Tibial nerve (tissue), 4 donors: ENCODE results near the gene VTN. TPM values are rescaled to one million over a fixed set of nuclear protein-coding genes. Genes with fewer than 3 reads are reported as not detected.

Experiments used
- DNase-seq, 2 donors: peaks; one replicate each; pipeline ENCODE4 v3.0.0-alpha.2; 2019; ENCODE audit warnings: low spot score in 2 of 2
- H3K27ac ChIP-seq, 4 donors: fragments of 200-600 bp; sonication (generic) in 3 of 4; one replicate each; pipeline ENCODE4 v1.5.1; 2017 to 2019; ENCODE audit warnings: mild to moderate bottlenecking in 1 of 4
- H3K27me3 ChIP-seq, 2 donors: fragments of 200-600 bp; sonication (generic) in 1 of 2; one replicate each; pipeline versions ENCODE4 v1.5.1 to v1.6.0; 2017 to 2019
- H3K36me3 ChIP-seq, 3 donors: fragments of 200-600 bp; sonication (generic); one replicate each; pipeline ENCODE4 v1.5.1; 2018 to 2019
- H3K4me1 ChIP-seq, 4 donors: fragments of 200-600 bp; sonication (generic) in 3 of 4; one replicate each; pipeline ENCODE4 v1.5.1; 2017 to 2019
- H3K4me3 ChIP-seq, 4 donors: fragments of 200-600 bp; sonication (generic) in 3 of 4; one replicate each; pipeline ENCODE4 v1.5.1; 2017 to 2019; ENCODE audit warnings: mild to moderate bottlenecking in 1 of 4, moderate library complexity in 1 of 4
- H3K9me3 ChIP-seq, 4 donors: fragments of 200-600 bp; sonication (generic) in 3 of 4; one replicate each; pipeline ENCODE4 v1.5.1; 2017 to 2019
- CTCF ChIP-seq, 5 experiments: fragments of 200-600 bp in 3 of 5; fragments of 450-650 bp in 2 of 5; sonication (generic) in 3 of 5; IDR thresholded peaks; one replicate each; pipeline ENCODE4 v1.5.1; 2016 to 2019; ENCODE audit warnings: antibody characterized with exemption in 5 of 5, mild to moderate bottlenecking in 3 of 5, moderate library complexity in 2 of 5
- EP300 ChIP-seq, 2 donors: sonication (generic); formaldehyde crosslinking; IDR thresholded peaks; one replicate each; pipeline ENCODE4 v1.6.1; 2017; ENCODE audit warnings: antibody characterized with exemption in 2 of 2, mild to moderate bottlenecking in 1 of 2
- POLR2A ChIP-seq, 2 donors: fragments of 450-650 bp; IDR thresholded peaks; one replicate each; pipeline ENCODE4 v1.6.1; 2017; ENCODE audit warnings: antibody characterized with exemption in 2 of 2, mild to moderate bottlenecking in 2 of 2, moderate library complexity in 2 of 2
- WGBS, 2 donors: methylation state at CpG; one replicate each; pipeline ENCODE4 v1.1.5; 2018; 5-methylcytosine and 5-hydroxymethylcytosine counted together
- total RNA-seq, 4 donors: library from RNA; depleted of rRNA; stranded (reverse); fragments of >200 nt; gene quantifications; one replicate each; pipeline ENCODE4 v1.1.0, GENCODE V29; 2016

VTN gene
- total RNA-seq, 4 donors from 2014 or later: 0.90 to 22.7 (median 1.8) TPM

GRCh38 chr17:28370744-28371103 is 617 bp upstream of the VTN start:
- Histone ChIP-seq H3K27ac (peak overlapping the region; percentile 22 to 73 (median 70)), H3K4me1 (peaks cover 0 to 36% (median 17%) of the 10 kb centered on the region in 4 donors), H3K27me3 (no peaks in the 10 kb centered on the region), H3K36me3 (peaks cover 0 to 24% (median 0%) of the 10 kb centered on the region in 3 donors), H3K9me3 (no peaks in the 10 kb centered on the region), H3K4me3 (peak overlapping the region in 1 of 4 donors; percentile 69)
- no peak for TF ChIP-seq EP300 (IDR thresholded peaks at IDR 0.05)
- TF ChIP-seq POLR2A (IDR thresholded peaks at IDR 0.05): no peak
- no peak for TF ChIP-seq CTCF (IDR thresholded peaks at IDR 0.05)
- WGBS, 2 donors: 71 to 82% methylated on average over 1 of the region's 1 CpG
- DNase-seq: no peak

- no peak for TF ChIP-seq POLR2A (IDR thresholded peaks at IDR 0.05)
- TF ChIP-seq CTCF (IDR thresholded peaks at IDR 0.05): no peak
- no peak for TF ChIP-seq EP300 (IDR thresholded peaks at IDR 0.05)
- no peak for DNase-seq
- no peak overlapping the region for H3K4me3 ChIP-seq
- 74 to 80% methylated on average over 7 to 10 of the region's 10 CpGs for WGBS, 2 donors
- H3K9me3 ChIP-seq: no peaks in the 10 kb centered on the region
- H3K27ac ChIP-seq: peak overlapping the region in 1 of 4 donors; percentile 73
- H3K36me3 ChIP-seq: peaks cover 0 to 35% (median 0%) of the 10 kb centered on the region in 3 donors
- H3K4me1 ChIP-seq: peaks cover 0 to 36% (median 17%) of the 10 kb centered on the region in 4 donors
- no peaks in the 10 kb centered on the region for H3K27me3 ChIP-seq
These were observed 448 bp downstream of the VTN start for GRCh38 chr17:28369684-28370034.

- peaks cover 0 to 36% (median 17%) of the 10 kb centered on the region in 4 donors for H3K4me1 ChIP-seq
- H3K9me3 ChIP-seq: no peaks in the 10 kb centered on the region
- no peak for DNase-seq
- TF ChIP-seq CTCF (IDR thresholded peaks at IDR 0.05) (no peak), EP300 (IDR thresholded peaks at IDR 0.05) (no peak), POLR2A (IDR thresholded peaks at IDR 0.05) (no peak)
- 90 to 91% methylated on average over 23 of the region's 23 CpGs for WGBS, 2 donors
- peaks cover 0 to 40% (median 0%) of the 10 kb centered on the region in 3 donors for H3K36me3 ChIP-seq
- no peak overlapping the region for H3K27ac ChIP-seq
- no peak overlapping the region for H3K4me3 ChIP-seq
- no peaks in the 10 kb centered on the region for H3K27me3 ChIP-seq
These were observed 1.0 kb downstream of the VTN start for GRCh38 chr17:28368915-28369683.

- TF ChIP-seq CTCF (IDR thresholded peaks at IDR 0.05) (no peak), POLR2A (IDR thresholded peaks at IDR 0.05) (no peak), EP300 (IDR thresholded peaks at IDR 0.05) (no peak)
- H3K9me3 ChIP-seq: no peaks in the 10 kb centered on the region
- H3K4me3 ChIP-seq: no peak overlapping the region
- H3K4me1 ChIP-seq: peaks cover 0 to 32% (median 16%) of the 10 kb centered on the region in 4 donors
- no peak for DNase-seq
- 90 to 92% methylated on average over 5 of the region's 5 CpGs for WGBS, 2 donors
- H3K27me3 ChIP-seq: no peaks in the 10 kb centered on the region
- peaks cover 0 to 48% (median 7%) of the 10 kb centered on the region in 3 donors for H3K36me3 ChIP-seq
- H3K27ac ChIP-seq: no peak overlapping the region
These were observed 1.7 kb downstream of the VTN start for GRCh38 chr17:28368306-28368831.

GRCh38 chr17:28367641-28368305 is 2.3 kb downstream of the VTN start:
- Histone ChIP-seq H3K36me3 (peaks cover 0 to 54% (median 13%) of the 10 kb centered on the region in 3 donors), H3K27ac (no peak overlapping the region), H3K4me3 (no peak overlapping the region), H3K27me3 (no peaks in the 10 kb centered on the region), H3K4me1 (peaks cover 0 to 26% (median 10%) of the 10 kb centered on the region in 4 donors), H3K9me3 (no peaks in the 10 kb centered on the region)
- TF ChIP-seq POLR2A (IDR thresholded peaks at IDR 0.05) (no peak), CTCF (IDR thresholded peaks at IDR 0.05) (no peak), EP300 (IDR thresholded peaks at IDR 0.05) (no peak)
- DNase-seq: no peak
- WGBS, 2 donors: 90 to 91% methylated on average over 19 to 21 of the region's 21 CpGs
